GM23338 (cell line): ENCODE results near the gene ZNF609.

ENCODE experiments used
- CREB1 ChIP-seq: fragments of 250-450 bp; sonication (Bioruptor Pico); IDR thresholded peaks from 2 replicates; pipeline ENCODE4 v1.5.0; 2020; ENCODE audit warnings: low read depth, mild to moderate bottlenecking, moderate library complexity
- EZH2 ChIP-seq: fragments of 200-600 bp; sonication (generic); IDR thresholded peaks from one replicate; pipeline ENCODE4 v1.8.0; 2017; ENCODE audit warnings: antibody characterized with exemption, mild to moderate bottlenecking, low read depth; ENCODE audit not compliant: unreplicated experiment
- EZH2phosphoT487 ChIP-seq: fragments of 200-600 bp; sonication (generic); IDR thresholded peaks from one replicate; pipeline ENCODE4 v1.8.1; 2018; ENCODE audit warnings: antibody characterized with exemption; ENCODE audit not compliant: unreplicated experiment
- JUNB ChIP-seq: IDR thresholded peaks from one replicate; pipeline ENCODE4 v1.6.1; 2016; ENCODE audit warnings: antibody characterized with exemption; ENCODE audit not compliant: unreplicated experiment
- NANOG ChIP-seq: IDR thresholded peaks from 2 replicates; pipeline ENCODE4 v1.6.1; 2016; ENCODE audit warnings: antibody characterized with exemption, borderline replicate concordance
- POLR2AphosphoS5 ChIP-seq: IDR thresholded peaks from 2 replicates; pipeline ENCODE4 v1.6.1; 2016; ENCODE audit warnings: antibody characterized with exemption, low read depth
- STAT1 ChIP-seq: IDR thresholded peaks from one replicate; pipeline ENCODE4 v1.6.1; 2016; ENCODE audit warnings: antibody characterized with exemption; ENCODE audit not compliant: unreplicated experiment
- ZNF114 ChIP-seq: fragments of 250-450 bp; sonication (Bioruptor Pico); IDR thresholded peaks from 2 replicates; pipeline ENCODE4 v1.5.0; 2020; ENCODE audit warnings: mild to moderate bottlenecking, moderate library complexity
- ZNF331 ChIP-seq: fragments of 250-450 bp; sonication (Bioruptor Pico); IDR thresholded peaks from 2 replicates; pipeline ENCODE4 v1.5.0; 2020; ENCODE audit warnings: low read depth, mild to moderate bottlenecking, moderate library complexity
- TF ChIP-seq, protein P1 (sequence below), 2 experiments: fragments of 200-600 bp in 1 of 2; sonication (generic) in 1 of 2; conservative IDR thresholded peaks; 2 replicates each; pipeline versions ENCODE4 v1.5.1 to v1.6.1; 2016 to 2017; ENCODE audit warnings: antibody characterized with exemption in 2 of 2, low read depth in 2 of 2, mild to moderate bottlenecking in 2 of 2, moderate library complexity in 1 of 2
- TF ChIP-seq, protein P2 (sequence below): IDR thresholded peaks from one replicate; pipeline ENCODE4 v1.6.1; 2018; ENCODE audit warnings: antibody characterized with exemption; ENCODE audit not compliant: unreplicated experiment
- TF ChIP-seq, protein P3 (sequence below): IDR thresholded peaks from 2 replicates; pipeline ENCODE4 v1.6.1; 2016; ENCODE audit warnings: antibody characterized with exemption

DNA sequence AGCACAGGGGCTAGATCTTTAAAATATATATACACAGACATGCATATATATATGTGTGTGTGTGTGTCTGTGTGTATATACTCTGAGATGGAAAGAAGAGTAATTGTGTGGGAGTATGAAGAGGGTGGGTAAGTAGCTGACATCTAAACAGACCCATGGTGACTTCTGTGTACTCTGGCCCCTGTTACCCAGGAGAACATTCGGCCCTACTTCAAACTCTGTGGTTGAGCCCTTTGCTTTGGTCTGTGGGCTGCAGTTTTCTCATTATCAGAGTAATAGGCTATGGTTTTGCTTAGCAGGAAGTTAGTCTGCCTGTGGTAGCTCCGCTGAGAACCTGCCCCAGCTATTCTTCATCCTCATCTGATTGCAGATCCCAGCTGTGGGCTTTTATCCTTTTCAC is 173.6 kb downstream of the ZNF609 start:
- TF ChIP-seq EZH2 (no peak), POLR2AphosphoS5 (no peak), EZH2phosphoT487 (no peak), ZNF331 (CRISPR knock-in tag) (no peak), NANOG (no peak), CREB1 (CRISPR knock-in tag) (no peak), JUNB (no peak), ZNF114 (no peak), STAT1 (no peak)
- TF ChIP-seq, protein P1, sequence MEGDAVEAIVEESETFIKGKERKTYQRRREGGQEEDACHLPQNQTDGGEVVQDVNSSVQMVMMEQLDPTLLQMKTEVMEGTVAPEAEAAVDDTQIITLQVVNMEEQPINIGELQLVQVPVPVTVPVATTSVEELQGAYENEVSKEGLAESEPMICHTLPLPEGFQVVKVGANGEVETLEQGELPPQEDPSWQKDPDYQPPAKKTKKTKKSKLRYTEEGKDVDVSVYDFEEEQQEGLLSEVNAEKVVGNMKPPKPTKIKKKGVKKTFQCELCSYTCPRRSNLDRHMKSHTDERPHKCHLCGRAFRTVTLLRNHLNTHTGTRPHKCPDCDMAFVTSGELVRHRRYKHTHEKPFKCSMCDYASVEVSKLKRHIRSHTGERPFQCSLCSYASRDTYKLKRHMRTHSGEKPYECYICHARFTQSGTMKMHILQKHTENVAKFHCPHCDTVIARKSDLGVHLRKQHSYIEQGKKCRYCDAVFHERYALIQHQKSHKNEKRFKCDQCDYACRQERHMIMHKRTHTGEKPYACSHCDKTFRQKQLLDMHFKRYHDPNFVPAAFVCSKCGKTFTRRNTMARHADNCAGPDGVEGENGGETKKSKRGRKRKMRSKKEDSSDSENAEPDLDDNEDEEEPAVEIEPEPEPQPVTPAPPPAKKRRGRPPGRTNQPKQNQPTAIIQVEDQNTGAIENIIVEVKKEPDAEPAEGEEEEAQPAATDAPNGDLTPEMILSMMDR (conservative IDR thresholded peaks at IDR 0.05; ENCODE audit: low read depth in 2 of 2), result no peak
- TF ChIP-seq, protein P2, sequence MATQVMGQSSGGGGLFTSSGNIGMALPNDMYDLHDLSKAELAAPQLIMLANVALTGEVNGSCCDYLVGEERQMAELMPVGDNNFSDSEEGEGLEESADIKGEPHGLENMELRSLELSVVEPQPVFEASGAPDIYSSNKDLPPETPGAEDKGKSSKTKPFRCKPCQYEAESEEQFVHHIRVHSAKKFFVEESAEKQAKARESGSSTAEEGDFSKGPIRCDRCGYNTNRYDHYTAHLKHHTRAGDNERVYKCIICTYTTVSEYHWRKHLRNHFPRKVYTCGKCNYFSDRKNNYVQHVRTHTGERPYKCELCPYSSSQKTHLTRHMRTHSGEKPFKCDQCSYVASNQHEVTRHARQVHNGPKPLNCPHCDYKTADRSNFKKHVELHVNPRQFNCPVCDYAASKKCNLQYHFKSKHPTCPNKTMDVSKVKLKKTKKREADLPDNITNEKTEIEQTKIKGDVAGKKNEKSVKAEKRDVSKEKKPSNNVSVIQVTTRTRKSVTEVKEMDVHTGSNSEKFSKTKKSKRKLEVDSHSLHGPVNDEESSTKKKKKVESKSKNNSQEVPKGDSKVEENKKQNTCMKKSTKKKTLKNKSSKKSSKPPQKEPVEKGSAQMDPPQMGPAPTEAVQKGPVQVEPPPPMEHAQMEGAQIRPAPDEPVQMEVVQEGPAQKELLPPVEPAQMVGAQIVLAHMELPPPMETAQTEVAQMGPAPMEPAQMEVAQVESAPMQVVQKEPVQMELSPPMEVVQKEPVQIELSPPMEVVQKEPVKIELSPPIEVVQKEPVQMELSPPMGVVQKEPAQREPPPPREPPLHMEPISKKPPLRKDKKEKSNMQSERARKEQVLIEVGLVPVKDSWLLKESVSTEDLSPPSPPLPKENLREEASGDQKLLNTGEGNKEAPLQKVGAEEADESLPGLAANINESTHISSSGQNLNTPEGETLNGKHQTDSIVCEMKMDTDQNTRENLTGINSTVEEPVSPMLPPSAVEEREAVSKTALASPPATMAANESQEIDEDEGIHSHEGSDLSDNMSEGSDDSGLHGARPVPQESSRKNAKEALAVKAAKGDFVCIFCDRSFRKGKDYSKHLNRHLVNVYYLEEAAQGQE, result no peak
- TF ChIP-seq, protein P3, sequence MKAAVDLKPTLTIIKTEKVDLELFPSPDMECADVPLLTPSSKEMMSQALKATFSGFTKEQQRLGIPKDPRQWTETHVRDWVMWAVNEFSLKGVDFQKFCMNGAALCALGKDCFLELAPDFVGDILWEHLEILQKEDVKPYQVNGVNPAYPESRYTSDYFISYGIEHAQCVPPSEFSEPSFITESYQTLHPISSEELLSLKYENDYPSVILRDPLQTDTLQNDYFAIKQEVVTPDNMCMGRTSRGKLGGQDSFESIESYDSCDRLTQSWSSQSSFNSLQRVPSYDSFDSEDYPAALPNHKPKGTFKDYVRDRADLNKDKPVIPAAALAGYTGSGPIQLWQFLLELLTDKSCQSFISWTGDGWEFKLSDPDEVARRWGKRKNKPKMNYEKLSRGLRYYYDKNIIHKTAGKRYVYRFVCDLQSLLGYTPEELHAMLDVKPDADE, result no peak
